ENCODE data around the gene CD59.
"Not testable (repeated sequence)": the region's sequence is repeated elsewhere in the genome, so short reads cannot be mapped to it uniquely, and the experiment has no call there.

Gene CD59

DNA sequence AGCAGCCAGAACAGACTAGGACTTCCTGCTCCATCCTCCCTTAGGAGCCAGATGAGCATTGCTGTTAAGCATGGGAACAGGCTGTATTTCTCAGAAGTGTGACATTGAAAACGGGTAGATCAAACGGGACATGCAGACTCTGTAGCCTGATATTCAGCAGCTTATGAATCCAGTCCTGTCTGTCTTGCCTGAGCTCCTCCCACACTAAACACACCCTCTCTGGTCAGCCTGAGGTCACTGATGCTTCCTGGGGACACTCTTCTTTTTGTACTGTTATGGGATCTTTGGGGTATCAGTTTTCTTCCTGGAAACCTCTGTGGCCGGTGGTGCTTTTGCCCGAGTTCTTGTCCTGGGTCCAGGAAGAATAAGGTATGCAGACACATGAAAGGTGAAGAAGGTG, 71.4 kb downstream of the CD59 start:
- DNase-seq = no peak

DNA sequence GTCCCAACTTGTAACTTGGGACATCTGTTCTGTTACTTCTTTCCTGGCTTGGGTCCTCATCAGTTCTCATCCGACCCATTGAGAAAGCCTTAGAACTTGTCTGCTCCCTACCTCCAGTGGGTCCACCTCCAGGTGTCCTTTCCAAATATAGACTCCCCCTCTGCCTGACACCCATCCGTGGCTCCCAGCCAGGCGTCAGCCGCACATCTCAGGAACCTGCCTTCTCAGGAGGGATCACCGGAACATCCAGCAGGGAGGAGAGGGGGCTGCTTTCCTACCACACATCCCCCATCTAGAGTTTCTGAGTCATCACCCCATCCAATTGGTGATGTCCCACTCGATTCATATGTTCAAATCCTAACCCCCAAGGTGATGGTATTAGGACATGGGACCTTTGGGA, 72.1 kb downstream of the CD59 start:
- DNase-seq = no peak

DNA sequence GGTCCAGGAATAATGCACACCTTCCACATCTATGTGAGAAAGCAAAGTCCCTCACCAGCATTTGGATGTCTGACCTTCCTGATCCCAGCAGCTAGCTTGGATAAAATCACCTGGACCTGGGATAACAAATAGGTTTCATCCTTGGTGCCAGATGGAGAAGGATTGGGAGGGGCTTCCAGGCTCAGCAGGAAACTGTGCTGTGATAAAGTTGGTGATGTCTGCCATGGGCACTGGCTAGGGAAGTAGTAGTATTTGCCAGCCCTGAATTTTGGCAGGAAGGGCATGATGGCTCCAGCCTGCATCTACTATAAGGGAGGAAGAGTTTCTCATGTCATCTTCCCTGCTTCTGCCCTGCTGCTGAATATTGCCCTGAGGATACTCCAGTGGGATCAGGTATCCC, 73.1 kb downstream of the CD59 start:
- DNase-seq = no peak

DNA sequence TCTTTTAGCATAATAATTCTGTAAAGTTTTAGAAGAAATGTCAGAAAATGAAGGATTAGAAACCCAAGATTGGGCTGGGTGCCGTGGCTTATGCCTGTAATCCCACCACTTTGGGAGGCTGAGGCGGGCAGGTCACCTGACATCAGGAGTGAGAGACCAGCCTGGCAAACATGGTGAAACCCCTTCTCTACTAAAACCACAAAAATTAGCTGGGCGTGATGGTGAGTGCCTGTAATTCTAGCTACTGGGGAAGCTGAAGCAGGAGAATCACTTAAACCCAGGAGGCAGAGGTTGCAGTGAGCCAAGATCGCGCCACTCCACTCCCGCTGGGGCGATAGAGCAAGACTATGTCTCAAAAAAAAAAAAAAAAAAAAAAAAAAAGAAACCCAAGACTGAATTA, 74.7 kb downstream of the CD59 start:
- DNase-seq = not testable (repeated sequence)

DNA sequence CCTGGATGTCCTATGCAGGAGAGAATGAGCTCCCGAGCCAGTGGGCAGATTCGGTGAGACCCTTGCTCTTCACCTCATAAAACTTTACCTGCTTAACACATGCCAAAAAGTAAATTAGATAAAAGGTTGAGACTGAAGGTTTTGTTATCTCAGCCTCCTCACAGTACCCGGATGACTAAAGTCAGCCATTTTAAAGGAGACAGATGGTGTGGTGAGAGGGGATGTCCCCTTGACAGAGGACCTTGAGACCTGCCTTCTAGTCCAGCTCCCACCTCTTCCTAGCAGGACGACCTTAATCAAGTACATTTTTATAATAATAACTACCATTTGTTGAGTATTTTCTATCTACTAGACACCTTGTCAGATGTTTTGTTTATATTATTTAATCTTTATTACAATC, 75.3 kb downstream of the CD59 start:
- DNase-seq = no peak

DNA sequence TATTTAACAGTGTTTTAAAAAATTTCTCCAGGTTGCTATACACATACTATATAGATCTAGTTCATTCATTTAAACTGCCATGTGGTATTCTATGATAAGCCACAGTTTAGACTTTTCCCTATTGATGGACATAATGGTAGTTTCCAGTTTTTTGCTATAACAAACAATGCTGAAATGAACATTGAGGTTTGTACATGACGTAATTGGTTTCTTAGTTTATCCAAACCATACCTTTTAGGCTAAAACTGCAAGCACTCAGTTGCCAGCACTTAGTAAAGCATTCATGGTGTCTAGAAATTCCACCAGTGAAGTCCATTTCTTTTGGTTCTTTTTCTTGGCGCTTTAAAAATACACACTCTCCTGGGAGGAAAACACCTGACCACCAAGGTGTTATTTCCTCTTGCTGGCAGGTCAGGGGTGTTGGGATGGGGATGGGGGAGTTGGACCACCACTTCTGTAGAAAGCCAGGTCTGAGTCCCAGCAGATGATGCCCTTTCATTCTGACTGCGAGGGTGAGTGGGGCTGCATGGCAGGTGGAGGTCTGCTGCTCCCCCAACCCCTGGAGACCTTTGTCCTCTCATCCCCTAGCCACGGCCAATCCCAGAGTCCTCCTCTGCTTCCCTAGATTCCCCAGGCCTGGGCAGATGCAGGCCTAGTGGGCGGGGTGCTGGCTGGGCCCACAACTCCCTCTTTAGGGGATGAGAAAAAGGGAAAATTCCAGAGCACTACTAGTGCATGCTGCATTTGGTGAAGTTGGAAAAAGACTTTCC, 76.7 kb downstream of the CD59 start:
- DNase-seq = no peak

DNA sequence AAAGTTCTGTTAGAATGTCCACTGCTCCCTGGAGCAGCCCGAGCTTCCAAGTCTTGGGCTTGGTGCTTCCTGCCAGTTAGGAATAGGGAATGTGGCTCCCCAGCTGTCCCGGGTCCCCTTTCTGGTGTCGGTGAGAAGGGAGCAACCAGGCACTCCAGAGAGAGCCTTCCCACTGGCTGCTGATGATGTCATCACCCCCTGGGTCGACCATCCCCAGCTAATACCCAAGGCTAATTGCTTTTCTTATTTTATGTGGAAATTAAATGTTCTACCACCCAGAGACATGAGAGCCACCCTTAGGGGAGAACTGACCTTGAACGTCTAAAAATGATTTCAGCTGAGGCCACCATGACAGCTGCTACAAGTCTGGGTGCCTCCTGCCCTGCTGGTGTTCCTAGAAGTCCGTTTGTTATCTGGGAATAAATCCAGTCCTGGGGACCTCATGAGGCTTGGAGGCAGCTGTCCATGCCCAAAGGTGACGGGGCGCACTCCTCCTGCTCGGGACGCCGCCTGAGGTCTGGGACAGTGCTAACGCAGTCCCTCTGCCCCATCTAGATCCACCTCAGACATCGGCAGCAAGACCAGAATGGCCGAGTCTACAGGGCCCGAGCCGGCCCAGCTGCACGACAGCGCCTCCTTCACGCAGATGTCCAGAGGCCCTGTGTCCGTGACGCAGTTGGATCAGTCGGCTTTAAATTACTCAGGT, 77.9 kb downstream of the CD59 start:
- DNase-seq = no peak

DNA sequence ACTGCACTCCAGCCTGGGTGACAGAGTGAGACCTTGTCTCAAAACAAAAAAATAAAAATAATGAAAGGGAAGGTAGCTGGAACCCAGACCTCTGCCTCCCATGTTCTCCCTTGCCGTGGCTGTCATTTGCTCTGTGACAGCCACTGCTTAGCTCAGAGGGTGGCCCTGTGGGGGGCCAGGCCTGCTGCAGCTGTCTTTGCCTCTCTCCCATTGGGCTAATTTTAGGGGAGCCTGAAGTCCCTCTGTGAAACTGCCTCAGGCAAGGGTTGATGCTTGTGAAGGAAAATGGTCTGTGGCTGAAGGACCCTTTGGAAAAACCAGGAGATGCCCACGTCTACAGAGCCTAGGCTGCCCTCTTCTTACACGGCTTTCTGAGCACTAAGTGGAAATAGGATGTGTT, 78.5 kb downstream of the CD59 start:
- no peak for DNase-seq

DNA sequence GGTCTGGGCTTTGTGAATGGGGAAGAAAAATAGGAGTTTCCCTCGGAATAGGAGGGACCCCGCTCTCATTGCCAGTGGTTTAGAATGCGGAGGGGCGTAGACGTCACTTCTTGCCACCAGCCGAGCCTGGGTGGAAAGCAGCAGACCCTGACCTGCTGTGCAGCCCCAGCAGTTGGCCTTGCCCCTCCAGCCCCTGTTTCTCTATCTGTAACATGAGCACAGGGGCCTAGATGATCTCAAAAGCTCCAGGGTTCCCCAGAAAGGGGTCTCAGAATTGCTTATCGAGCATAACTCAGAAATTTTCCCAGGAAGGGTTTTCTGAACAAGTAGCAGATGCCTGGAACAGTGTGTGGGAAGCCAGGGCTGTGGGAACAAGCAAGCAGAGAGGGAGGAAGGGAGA, 79.5 kb downstream of the CD59 start:
- no peak for DNase-seq

DNA sequence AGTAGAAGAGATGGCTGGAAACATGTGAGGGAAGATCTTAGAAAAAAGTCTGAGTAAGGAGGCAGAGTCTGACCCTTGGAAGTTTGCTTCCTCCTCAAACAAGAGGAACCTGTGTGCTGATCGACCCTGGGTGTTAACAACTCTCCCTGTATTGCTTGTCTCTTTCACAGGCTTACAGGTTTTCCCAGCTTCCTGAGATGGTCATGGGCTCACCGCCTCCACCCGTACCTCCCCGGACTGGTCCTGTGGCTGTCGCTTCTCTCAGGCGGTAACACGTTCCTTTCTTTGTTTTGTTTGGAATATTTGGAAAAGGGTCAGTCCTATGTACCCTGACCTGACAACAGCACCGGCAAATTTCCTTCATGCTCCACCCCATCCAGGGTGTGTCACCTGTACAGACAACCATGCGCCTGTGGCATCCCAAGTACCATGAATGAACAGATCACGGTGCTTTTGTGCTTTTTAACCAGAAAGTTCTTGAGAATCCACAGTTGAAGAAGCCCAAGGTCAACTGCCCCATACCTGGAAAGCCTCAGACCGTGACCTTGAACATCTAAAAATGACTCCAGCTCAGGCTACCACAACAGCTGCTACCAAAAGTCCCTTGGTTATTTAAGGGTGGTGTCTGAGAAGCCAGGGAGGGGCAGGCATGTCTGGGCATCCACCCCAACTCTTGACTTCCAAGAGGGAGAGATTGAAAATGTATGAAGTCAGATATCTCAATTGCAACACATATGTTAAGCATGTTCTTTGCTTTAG, 80.2 kb downstream of the CD59 start:
- no peak for DNase-seq

DNA sequence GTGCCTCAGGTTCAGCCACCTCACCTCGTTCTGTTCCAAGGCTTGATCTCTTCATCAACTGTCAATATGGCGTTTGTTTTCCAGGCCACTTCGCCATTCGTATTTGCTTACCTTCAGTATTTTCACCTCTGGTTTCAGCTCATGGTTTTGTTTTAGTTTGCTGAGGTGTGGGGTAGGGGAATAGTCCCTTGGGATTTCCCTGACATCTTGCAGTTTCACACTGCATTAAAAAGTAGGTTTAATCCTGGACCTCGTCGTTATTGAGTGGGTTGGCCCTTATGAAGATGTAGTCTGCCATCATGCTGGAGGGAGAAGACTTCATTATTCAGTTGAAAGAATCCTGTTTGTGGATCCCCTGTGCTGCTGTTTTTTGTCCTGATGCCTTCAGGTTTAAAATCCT, 81.6 kb downstream of the CD59 start:
- DNase-seq = no peak

Data from fibroblast of skin of right quadriceps (primary cell).